HG02642 (cell line): ENCODE measurements around the gene CD52.

Source experiments
- ATAC-seq: cut with Tn5 transposase; IDR thresholded peaks from one replicate; pipeline ENCODE4 v1.9.1; 2021; ENCODE audit warnings: mild to moderate bottlenecking; ENCODE audit not compliant: unreplicated experiment, poor library complexity

Gene CD52

GRCh38 chr1:26317612-26318337 is at the start of gene CD52:
TSS of gene CD52 (plus strand) at chr1:26317958. CDS start at chr1:26318018, 60 bp downstream.
- peak; percentile 36 for ATAC-seq

GRCh38 chr1:26268290-26269197 is 49.2 kb upstream of the CD52 start:
- no peak for ATAC-seq

GRCh38 chr1:26269198-26269550 is 48.6 kb upstream of the CD52 start:
- ATAC-seq, result no peak

GRCh38 chr1:26274801-26275425 is 42.8 kb upstream of the CD52 start:
- no peak for ATAC-seq

- no peak for ATAC-seq
Observed at GRCh38 chr1:26275580-26276431, 42.0 kb upstream of the CD52 start.

- ATAC-seq, result no peak
Observed at GRCh38 chr1:26276432-26276838, 41.3 kb upstream of the CD52 start.

GRCh38 chr1:26277261-26277661 is 40.5 kb upstream of the CD52 start:
- no peak for ATAC-seq

GRCh38 chr1:26277719-26278118 is 40.0 kb upstream of the CD52 start:
- ATAC-seq, result no peak

- no peak for ATAC-seq
Observed at GRCh38 chr1:26278303-26278702, 39.5 kb upstream of the CD52 start.

- no peak for ATAC-seq
Observed at GRCh38 chr1:26278724-26279455, 38.9 kb upstream of the CD52 start.

- ATAC-seq, result peak; percentile 72
Observed at GRCh38 chr1:26279456-26280332, 38.1 kb upstream of the CD52 start, which contains the start of gene SH3BGRL3. TSS of gene SH3BGRL3 (plus strand) at chr1:26280086. CDS start at chr1:26280156, 70 bp downstream.

GRCh38 chr1:26280333-26281042 is 37.3 kb upstream of the CD52 start:
- ATAC-seq, result no peak

GRCh38 chr1:26281091-26281958 is 36.4 kb upstream of the CD52 start:
- no peak for ATAC-seq

GRCh38 chr1:26281971-26282370 is 35.8 kb upstream of the CD52 start:
- ATAC-seq, result no peak

- no peak for ATAC-seq
Observed at GRCh38 chr1:26282401-26282918, 35.3 kb upstream of the CD52 start.

- no peak for ATAC-seq
Observed at GRCh38 chr1:26283279-26283853, 34.4 kb upstream of the CD52 start.
